ENCODE measurements around the gene TAF10.
A peak's percentile ranks its signal among the peaks of the same experiment; 100 is the strongest.

TAF10 gene

GRCh38 chr11:6640036-6640984, 28.3 kb upstream of the TAF10 start:
- DNase-seq (ENCODE audit: low spot score): no peak

GRCh38 chr11:6638429-6638828, 26.4 kb upstream of the TAF10 start:
- no peak for DNase-seq (ENCODE audit: low spot score)

GRCh38 chr11:6637871-6638270, 25.9 kb upstream of the TAF10 start:
- peak; percentile 39 for DNase-seq (ENCODE audit: low spot score)

- no peak for DNase-seq (ENCODE audit: low spot score)
These were observed 24.5 kb upstream of the TAF10 start for GRCh38 chr11:6636480-6636879.

- peak; percentile 43 for DNase-seq (ENCODE audit: low spot score)
These were observed 23.3 kb upstream of the TAF10 start for GRCh38 chr11:6635082-6635932.

- no peak for DNase-seq (ENCODE audit: low spot score)
These were observed 22.5 kb upstream of the TAF10 start for GRCh38 chr11:6634534-6634933.

- no peak for DNase-seq (ENCODE audit: low spot score)
These were observed 21.7 kb upstream of the TAF10 start for GRCh38 chr11:6633422-6634408.

GRCh38 chr11:6632116-6633073, 20.4 kb upstream of the TAF10 start:
- no peak for DNase-seq (ENCODE audit: low spot score)

GRCh38 chr11:6631361-6631890, 19.4 kb upstream of the TAF10 start:
- DNase-seq (ENCODE audit: low spot score): no peak

- DNase-seq (ENCODE audit: low spot score): no peak
These were observed 18.7 kb upstream of the TAF10 start for GRCh38 chr11:6630632-6631291.

GRCh38 chr11:6629892-6630631, 18.0 kb upstream of the TAF10 start:
- no peak for DNase-seq (ENCODE audit: low spot score)

- DNase-seq (ENCODE audit: low spot score): no peak
These were observed 17.5 kb upstream of the TAF10 start for GRCh38 chr11:6629573-6629891.

GRCh38 chr11:6628526-6628925, 16.5 kb upstream of the TAF10 start:
- DNase-seq (ENCODE audit: low spot score): no peak

GRCh38 chr11:6627762-6628241, 15.8 kb upstream of the TAF10 start:
- DNase-seq (ENCODE audit: low spot score): no peak

GRCh38 chr11:6626971-6627761, 15.2 kb upstream of the TAF10 start:
- no peak for DNase-seq (ENCODE audit: low spot score)

GRCh38 chr11:6625832-6626420, 13.9 kb upstream of the TAF10 start:
- no peak for DNase-seq (ENCODE audit: low spot score)

- no peak for DNase-seq (ENCODE audit: low spot score)
These were observed 13.3 kb upstream of the TAF10 start for GRCh38 chr11:6625156-6625831.
